ENCODE data around the gene BOD1.

- TF ChIP-seq CTCF (IDR thresholded peaks at IDR 0.05) (no peak), MAX (IDR thresholded peaks at IDR 0.05) (no peak), JUN (IDR thresholded peaks at IDR 0.05) (no peak), ATOH8 (CRISPR knock-in tag; IDR thresholded peaks at IDR 0.05; ENCODE audit: low read depth) (no peak), EP300 (IDR thresholded peaks at IDR 0.05) (no peak), HMGXB4 (CRISPR knock-in tag; IDR thresholded peaks at IDR 0.05; ENCODE audit: borderline replicate concordance) (no peak), ELK1 (IDR thresholded peaks at IDR 0.05; ENCODE audit: low read depth, low read length) (no peak), NFE2L2 (conservative IDR thresholded peaks at IDR 0.05; ENCODE audit: low read length) (no peak), USF2 (IDR thresholded peaks at IDR 0.05) (no peak), CHD4 (IDR thresholded peaks at IDR 0.05; ENCODE audit: borderline replicate concordance) (no peak)
These were observed 6.0 kb upstream of the BOD1 start for GRCh38 chr5:173622183-173623047.

Data from A549 (cell line).